B cell (primary cell): ENCODE measurements around the gene RIN3. TPM values are rescaled to one million over a fixed set of nuclear protein-coding genes. Genes with fewer than 3 reads are reported as not detected.
"Not testable (repeated sequence)": the region's sequence is repeated elsewhere in the genome, so short reads cannot be mapped to it uniquely, and the experiment has no call there.

Source experiments
- ATAC-seq: fragments of 200-7000 bp; cut with Tn5 transposase; one replicate; pipeline ENCODE4 v1.10.0; 2021; ENCODE audit warnings: low read depth, mild to moderate bottlenecking, moderate number of reproducible peaks, moderate library complexity
- CTCF ChIA-PET: fragments of 350-600 bp; sonication (Branson Sonifier 250); formaldehyde crosslinking; loops from one replicate; lab custom pipeline; 2021; ENCODE audit warnings: antibody characterized with exemption, inconsistent platforms; lab: Charles Lee
- POLR2A ChIA-PET: fragments of 350-600 bp; sonication (Branson Sonifier 250); formaldehyde crosslinking; loops from one replicate; lab custom pipeline; 2021; ENCODE audit warnings: antibody characterized with exemption; lab: Charles Lee
- DNase-seq: peaks from one replicate; pipeline ENCODE4 v3.0.0; 2013
- H2AFZ ChIP-seq: 2 replicates; pipeline ENCODE4 v1.6.1; 2012; ENCODE audit warnings: mild to moderate bottlenecking, low read depth, low read length; ENCODE audit not compliant: insufficient read depth, poor library complexity, severe bottlenecking
- H3K27ac ChIP-seq, 2 donors: 1 replicate in 1 of 2; 2 replicates in 1 of 2; pipeline ENCODE4 v1.5.1; 2012 to 2013; ENCODE audit warnings: low read length in 2 of 2, mild to moderate bottlenecking in 2 of 2, moderate library complexity in 1 of 2
- H3K27me3 ChIP-seq, 4 experiments: fragments of 200-600 bp in 1 of 4; sonication (generic) in 1 of 4; replicated peaks in 1 of 4; 1 replicate in 2 of 4; 2 replicates in 2 of 4; pipeline versions ENCODE4 v1.6.1 to v1.7.0; 2013 to 2016; ENCODE audit warnings: low read length in 3 of 4, mild to moderate bottlenecking in 2 of 4, mixed read lengths in 1 of 4, moderate library complexity in 1 of 4; ENCODE audit not compliant: insufficient read depth in 4 of 4, control insufficient read depth in 3 of 4; ENCODE audit errors: control extremely low read depth in 1 of 4
- H3K36me3 ChIP-seq, 2 experiments: replicated peaks in 1 of 2; 1 replicate in 1 of 2; 2 replicates in 1 of 2; pipeline versions ENCODE4 v1.6.1 to v1.7.1; 2013; ENCODE audit warnings: low read length in 1 of 2; ENCODE audit not compliant: insufficient read depth in 2 of 2, control insufficient read depth in 1 of 2; ENCODE audit errors: control extremely low read depth in 1 of 2, extremely low read depth in 1 of 2
- H3K4me1 ChIP-seq, 2 donors: fragments of 200-600 bp in 1 of 2; sonication (generic) in 1 of 2; 1 replicate in 1 of 2; 2 replicates in 1 of 2; pipeline versions ENCODE4 v1.5.1 to v1.6.1; 2013 to 2017; ENCODE audit warnings: low read length in 2 of 2; ENCODE audit not compliant: control insufficient read depth in 2 of 2, insufficient read depth in 2 of 2
- H3K4me2 ChIP-seq: replicated peaks from 2 replicates; pipeline ENCODE3; 2012; ENCODE audit warnings: mild to moderate bottlenecking, low read depth, low read length; ENCODE audit not compliant: poor library complexity, severe bottlenecking
- H3K4me3 ChIP-seq, 5 experiments: fragments of 200-600 bp in 1 of 5; sonication (generic) in 1 of 5; 1 replicate in 3 of 5; 2 replicates in 2 of 5; pipeline versions ENCODE4 v1.5.1 to v1.7.0; 2011 to 2016; ENCODE audit warnings: low read length in 4 of 5, mild to moderate bottlenecking in 4 of 5, low read depth in 2 of 5, control low read depth in 1 of 5, moderate library complexity in 1 of 5; ENCODE audit not compliant: insufficient read depth in 1 of 5; ENCODE audit errors: control extremely low read depth in 1 of 5, extremely low read depth in 1 of 5
- H3K79me2 ChIP-seq: fragments of 200-600 bp; sonication (generic); one replicate; pipeline ENCODE4 v1.6.0; 2016; ENCODE audit warnings: low read length; ENCODE audit not compliant: control insufficient read depth, insufficient read depth
- H3K9ac ChIP-seq: fragments of 200-600 bp; sonication (generic); 2 replicates; pipeline ENCODE4 v1.6.1; 2017; ENCODE audit warnings: mild to moderate bottlenecking, low read length, moderate library complexity
- H3K9me3 ChIP-seq, 3 donors: one replicate each; pipeline versions ENCODE4 v1.6.1 to v1.7.1; 2013; ENCODE audit warnings: low read length in 2 of 3; ENCODE audit not compliant: control insufficient read depth in 2 of 3, insufficient read depth in 1 of 3; ENCODE audit errors: control extremely low read depth in 1 of 3
- H4K20me1 ChIP-seq: 2 replicates; pipeline ENCODE4 v1.6.0; 2012; ENCODE audit warnings: mild to moderate bottlenecking, low read length; ENCODE audit not compliant: insufficient read depth, control insufficient read depth, poor library complexity, severe bottlenecking
- H3K27ac Mint-ChIP-seq: one replicate; pipeline ENCODE4 v1.8.0; 2021; ENCODE audit warnings: mixed read lengths
- H3K27me3 Mint-ChIP-seq: one replicate; pipeline ENCODE4 v1.8.0; 2021; ENCODE audit warnings: mixed read lengths
- H3K4me1 Mint-ChIP-seq: one replicate; pipeline ENCODE4 v1.8.0; 2021; ENCODE audit warnings: mixed read lengths
- H3K4me3 Mint-ChIP-seq: one replicate; pipeline ENCODE4 v1.8.0; 2021; ENCODE audit warnings: mixed read lengths
- H3K9me3 Mint-ChIP-seq: one replicate; pipeline ENCODE4 v1.8.0; 2022; ENCODE audit warnings: mixed read lengths; ENCODE audit not compliant: insufficient read depth
- CTCF ChIP-seq: fragments of 200-600 bp; IDR thresholded peaks from one replicate; pipeline ENCODE4 v1.8.0; 2022; ENCODE audit warnings: antibody characterized with exemption, mild to moderate bottlenecking
- EZH2 ChIP-seq: IDR thresholded peaks from 2 replicates; pipeline ENCODE4 v1.6.1; 2012; ENCODE audit warnings: borderline replicate concordance, low read depth, mild to moderate bottlenecking, moderate library complexity, low read length; ENCODE audit not compliant: insufficient read depth, poor library complexity, severe bottlenecking
- WGBS: methylation state at CpG from one replicate; pipeline ENCODE4 v1.1.5; 2013; ENCODE audit warnings: missing lambda C conversion rate; ENCODE audit not compliant: insufficient coverage; 5-methylcytosine and 5-hydroxymethylcytosine counted together
- intact Hi-C: fragments of 100-400 bp; cut with micrococcal nuclease; formaldehyde crosslinking; loops from one replicate; pipeline ENCODE4 v1.10.0; 2022
- polyA plus RNA-seq: library from polyadenylated mRNA; depleted of rRNA; stranded (reverse); fragments of >200 nt; gene quantifications from 2 replicates; pipeline ENCODE4 v1.2.3, GENCODE V29; 2012
- total RNA-seq, 2 donors: library from RNA; stranded (reverse); fragments of 120-200 nt in 1 of 2; gene quantifications; 1 replicate in 1 of 2; 2 replicates in 1 of 2; pipeline versions ENCODE4 v1.2.3 to v1.2.4, GENCODE V29; 2013 to 2022

The RIN3 gene
- total and polyA plus RNA-seq, 2 donors (not counting 1 experiment from before 2014, with no cell fraction given): 62.1 to 123 TPM

DNA sequence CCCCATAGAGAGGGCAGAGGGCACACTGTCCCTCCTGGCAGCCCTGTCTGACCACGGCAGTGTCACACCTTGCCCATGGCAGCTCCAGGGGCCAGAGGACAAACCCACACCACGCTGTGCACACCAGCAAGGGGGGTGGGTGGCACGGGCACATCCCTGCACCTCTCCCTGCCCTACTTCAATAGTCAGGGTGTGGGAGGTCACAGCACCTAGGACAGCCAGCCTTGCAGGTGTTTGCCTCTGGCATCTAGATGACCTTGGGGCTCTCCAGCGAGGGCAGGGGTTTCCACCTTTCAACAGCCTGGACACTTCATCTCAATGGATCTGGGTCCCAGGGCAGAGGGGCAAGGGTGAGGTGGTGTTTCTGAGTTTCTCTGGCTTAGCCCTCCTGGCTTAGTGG is 165.7 kb downstream of the RIN3 start:
- POLR2A ChIA-PET: no interaction called here
- ATAC-seq: no peak
- intact Hi-C loops: no loop called here

DNA sequence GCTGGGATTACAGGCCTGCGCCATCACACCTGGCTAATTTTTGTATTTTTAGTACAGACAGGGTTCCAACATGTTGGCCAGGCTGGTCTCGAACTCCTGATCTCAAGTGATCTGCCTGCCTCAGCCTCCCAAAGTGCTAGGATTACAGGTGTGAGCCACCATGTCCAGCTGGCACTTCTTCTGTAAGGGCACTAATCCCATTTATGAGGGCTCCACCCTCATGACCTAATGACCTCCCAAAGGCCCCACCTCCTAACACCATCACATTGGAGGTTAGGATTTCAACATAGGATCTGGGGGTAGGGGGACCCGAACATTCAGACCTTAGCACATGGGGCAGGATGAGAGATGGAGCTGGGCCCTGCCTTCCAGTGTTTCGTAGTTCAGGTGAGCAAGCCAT is 166.7 kb downstream of the RIN3 start:
- H2AFZ ChIP-seq, H3K4me2 ChIP-seq, H3K27me3 ChIP-seq, H3K4me3 ChIP-seq, H3K27me3 Mint-ChIP-seq, H3K9me3 Mint-ChIP-seq, ATAC-seq, H3K4me3 Mint-ChIP-seq, H3K9ac ChIP-seq, DNase-seq, POLR2A ChIA-PET: not testable (repeated sequence)
- Histone ChIP-seq H3K36me3 (peaks cover 2 to 91% of the 10 kb centered on the region in 2 experiments), H3K79me2 (peaks cover 37% of the 10 kb centered on the region), H3K27ac (peak overlapping the region in 1 of 2 donors; percentile 66), H3K9me3 (peaks cover 0 to 20% (median 0%) of the 10 kb centered on the region in 3 donors), H4K20me1 (peaks cover 86% of the 10 kb centered on the region), H3K4me1 (peaks cover 38% of the 10 kb centered on the region in 2 donors)
- CTCF ChIA-PET: interaction anchor here (0.6 to 5.2 kb wide), 32 partner anchors 10 to 775 kb away, joined by 3 to 94 read pairs (median 4); partner anchors contain the start of genes CPSF2, GOLGA5 and NDUFB1
- Mint-ChIP-seq H3K27ac (peak overlapping the region; percentile 50), H3K4me1 (peaks cover 44% of the 10 kb centered on the region)
- intact Hi-C loops: loop anchor here (2.0 to 10.0 kb wide), 2 partner anchors 174 to 546 kb away; no protein-coding TSS in a partner anchor
- 90% methylated on average over 3 of the region's 4 CpGs for WGBS

More for the DNA sequence above, 165.7 kb downstream of the RIN3 start:
- Histone ChIP-seq H3K9ac (no peak overlapping the region), H4K20me1 (peaks cover 77% of the 10 kb centered on the region), H2AFZ (no peak overlapping the region), H3K36me3 (peaks cover 2 to 81% of the 10 kb centered on the region in 2 experiments), H3K4me2 (no peak overlapping the region), H3K9me3 (peaks cover 0 to 20% (median 0%) of the 10 kb centered on the region in 3 donors), H3K79me2 (peaks cover 41% of the 10 kb centered on the region), H3K4me3 (no peak overlapping the region), H3K4me1 (peaks cover 44 to 48% of the 10 kb centered on the region in 2 donors), H3K27me3 (no peaks in the 10 kb centered on the region), H3K27ac (peak overlapping the region in 1 of 2 donors; percentile 66)
- Mint-ChIP-seq H3K27ac (peak overlapping the region; percentile 84), H3K4me3 (no peak overlapping the region), H3K9me3 (no peaks in the 10 kb centered on the region), H3K27me3 (no peaks in the 10 kb centered on the region), H3K4me1 (peaks cover 52% of the 10 kb centered on the region)
- 95% methylated on average over 4 of the region's 4 CpGs for WGBS
- TF ChIP-seq EZH2 (no peak), CTCF (no peak)
- CTCF ChIA-PET: interaction anchor here (1.6 to 5.2 kb wide), 5 partner anchors 14 to 104 kb away, joined by 3 to 94 read pairs (median 29); no protein-coding TSS in a partner anchor
- DNase-seq: no peak
